ENCODE data around the gene DAB2. TPM values are rescaled to one million over a fixed set of nuclear protein-coding genes. Genes with fewer than 3 reads are reported as not detected.
A peak's percentile ranks its signal among the peaks of the same experiment; 100 is the strongest.

Gene DAB2
- total and polyA plus RNA-seq, 2 of the 8 experiments (the other 6 are each of a cell fraction or from before 2014, with no cell fraction given) = 2.6 to 4.9 TPM

DNA sequence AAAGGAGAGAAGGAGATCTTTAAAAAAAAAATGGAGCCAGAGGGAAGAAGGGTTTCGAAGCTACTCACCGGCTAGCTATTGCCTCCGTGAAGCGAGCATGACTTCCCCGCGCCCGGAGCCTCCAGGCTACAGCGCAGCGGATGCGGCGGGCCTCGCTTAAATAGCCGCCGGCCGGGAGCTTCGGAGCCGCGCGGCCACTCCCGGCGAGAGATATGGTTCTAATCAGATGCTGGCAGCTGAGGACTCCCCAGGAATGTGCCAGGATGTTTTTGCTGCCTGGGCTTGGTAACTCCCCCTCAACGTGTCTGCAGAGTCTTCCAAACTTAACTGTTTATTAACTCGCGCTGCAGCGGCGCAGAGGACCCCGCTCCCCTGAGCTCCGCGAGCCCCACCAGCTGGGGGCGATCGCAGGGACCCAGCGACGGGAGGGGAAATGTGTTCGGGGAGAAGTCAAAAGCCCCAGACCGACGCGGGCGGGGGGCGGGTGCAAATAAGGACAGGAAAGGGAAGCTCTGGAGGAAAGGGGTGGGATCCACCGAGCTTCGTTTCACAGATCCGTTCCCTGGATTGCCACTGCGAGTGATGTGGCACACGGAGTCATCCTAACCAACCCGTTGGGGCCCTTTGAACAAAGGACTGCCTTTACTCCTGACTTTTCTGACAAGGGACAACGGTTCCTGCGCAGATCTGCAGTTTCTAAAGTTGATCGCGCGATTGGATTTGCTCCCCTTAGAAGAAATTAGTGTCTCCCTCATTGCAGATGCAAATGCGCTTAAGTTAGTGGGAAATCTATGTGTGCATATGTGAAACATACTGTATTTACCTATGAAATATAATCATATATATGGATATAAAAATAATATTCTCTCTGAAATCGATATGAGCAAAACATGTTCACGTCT, at the start of gene DAB2 (continued):
- TF ChIP-seq RBBP5 (IDR thresholded peaks at IDR 0.05; ENCODE audit: borderline replicate concordance, low read depth, low read length) (peak; percentile 81; the same call in 1 of the 2 replicates), NRF1 (IDR thresholded peaks at IDR 0.05; ENCODE audit: low read depth, low read length) (no peak), SIN3A (conservative IDR thresholded peaks at IDR 0.05 in 1 of 2, IDR thresholded peaks at IDR 0.05 in 1 of 2; ENCODE audit: low read depth in 1 of 2, low read length in 2 of 2) (peak; percentile 21 to 62; a peak in 2 of 4 replicates), SRF (IDR thresholded peaks at IDR 0.05; ENCODE audit: low read depth, low read length) (no peak), RAD21 (IDR thresholded peaks at IDR 0.05 in 1 of 2, conservative IDR thresholded peaks at IDR 0.05 in 1 of 2; ENCODE audit: low read depth in 2 of 2, low read length in 2 of 2) (peak; percentile 18 to 51; a peak in 3 of 4 replicates), NANOG (IDR thresholded peaks at IDR 0.05; ENCODE audit: insufficient read depth, low read depth, low read length, poor library complexity, severe bottlenecking) (no peak), CBX8 (IDR thresholded peaks at IDR 0.05; ENCODE audit: borderline replicate concordance, low read depth, low read length) (no peak), ASH2L (IDR thresholded peaks at IDR 0.05; ENCODE audit: low read length) (peak; percentile 94), EZH2 (IDR thresholded peaks at IDR 0.05; ENCODE audit: low read depth, low read length, severe bottlenecking) (no peak), SUZ12 (IDR thresholded peaks at IDR 0.05; ENCODE audit: low read length) (no peak), GTF2F1 (IDR thresholded peaks at IDR 0.05; ENCODE audit: borderline replicate concordance, low read depth, low read length) (no peak), PHF8 (conservative IDR thresholded peaks at IDR 0.05; ENCODE audit: low read depth, low read length) (no peak), JUND (IDR thresholded peaks at IDR 0.05; ENCODE audit: low read length) (no peak), SP1 (IDR thresholded peaks at IDR 0.05; ENCODE audit: low read depth, low read length) (no peak), POLR2AphosphoS5 (IDR thresholded peaks at IDR 0.05; ENCODE audit: low read depth, low read length) (0 out of 2 replicates have a peak, but pooled peaks have one; percentile 5), EP300 (IDR thresholded peaks at IDR 0.05; ENCODE audit: borderline replicate concordance in 1 of 2, low read depth in 2 of 2, low read length in 2 of 2) (no peak), CREB1 (IDR thresholded peaks at IDR 0.05) (no peak; the same call in 1 of the 2 replicates)
- TF ChIP-seq, protein P1, sequence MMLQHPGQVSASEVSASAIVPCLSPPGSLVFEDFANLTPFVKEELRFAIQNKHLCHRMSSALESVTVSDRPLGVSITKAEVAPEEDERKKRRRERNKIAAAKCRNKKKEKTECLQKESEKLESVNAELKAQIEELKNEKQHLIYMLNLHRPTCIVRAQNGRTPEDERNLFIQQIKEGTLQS (IDR thresholded peaks at IDR 0.05; ENCODE audit: insufficient read depth, low read depth, low read length) = no peak
- TF ChIP-seq, protein P2, sequence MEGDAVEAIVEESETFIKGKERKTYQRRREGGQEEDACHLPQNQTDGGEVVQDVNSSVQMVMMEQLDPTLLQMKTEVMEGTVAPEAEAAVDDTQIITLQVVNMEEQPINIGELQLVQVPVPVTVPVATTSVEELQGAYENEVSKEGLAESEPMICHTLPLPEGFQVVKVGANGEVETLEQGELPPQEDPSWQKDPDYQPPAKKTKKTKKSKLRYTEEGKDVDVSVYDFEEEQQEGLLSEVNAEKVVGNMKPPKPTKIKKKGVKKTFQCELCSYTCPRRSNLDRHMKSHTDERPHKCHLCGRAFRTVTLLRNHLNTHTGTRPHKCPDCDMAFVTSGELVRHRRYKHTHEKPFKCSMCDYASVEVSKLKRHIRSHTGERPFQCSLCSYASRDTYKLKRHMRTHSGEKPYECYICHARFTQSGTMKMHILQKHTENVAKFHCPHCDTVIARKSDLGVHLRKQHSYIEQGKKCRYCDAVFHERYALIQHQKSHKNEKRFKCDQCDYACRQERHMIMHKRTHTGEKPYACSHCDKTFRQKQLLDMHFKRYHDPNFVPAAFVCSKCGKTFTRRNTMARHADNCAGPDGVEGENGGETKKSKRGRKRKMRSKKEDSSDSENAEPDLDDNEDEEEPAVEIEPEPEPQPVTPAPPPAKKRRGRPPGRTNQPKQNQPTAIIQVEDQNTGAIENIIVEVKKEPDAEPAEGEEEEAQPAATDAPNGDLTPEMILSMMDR (IDR thresholded peaks at IDR 0.05; ENCODE audit: control extremely low read depth in 1 of 3, insufficient read depth in 1 of 3, low read depth in 1 of 3, low read length in 3 of 3) = peak; percentile 53 to 66 (median 63)
